HCT116 (cell line): ENCODE measurements around the gene DNMT3A.

Experiments
- CTCF ChIP-seq, 3 experiments: fragments of 200-600 bp in 1 of 3; sonication (generic) in 1 of 3; IDR thresholded peaks in 2 of 3; conservative IDR thresholded peaks in 1 of 3; 2 replicates each; pipeline ENCODE4 v1.5.1; 2012 to 2017; ENCODE audit warnings: low read depth in 2 of 3, low read length in 2 of 3, antibody characterized with exemption in 1 of 3, borderline replicate concordance in 1 of 3, control low read depth in 1 of 3, mild to moderate bottlenecking in 1 of 3, mixed read lengths in 1 of 3, mixed run types in 1 of 3, moderate library complexity in 1 of 3; ENCODE audit not compliant: insufficient read depth in 1 of 3
- POLR2A ChIP-seq: IDR thresholded peaks from 2 replicates; pipeline ENCODE4 v1.7.0; 2011; ENCODE audit warnings: borderline replicate concordance; ENCODE audit not compliant: insufficient read depth, insufficient read length; ENCODE audit errors: extremely low read depth

GRCh38 chr2:25294573-25295462 is 46.9 kb downstream of the DNMT3A start:
- peak; percentile 72 for TF ChIP-seq POLR2A
- no peak for TF ChIP-seq CTCF (IDR thresholded peaks at IDR 0.05 in 2 of 3, conservative IDR thresholded peaks at IDR 0.05 in 1 of 3; ENCODE audit: borderline replicate concordance in 1 of 3, insufficient read depth in 1 of 3, low read depth in 2 of 3, low read length in 2 of 3)
